GM18870 (cell line): Measurements from ENCODE around the gene PTHLH.

Source experiments
- ATAC-seq: cut with Tn5 transposase; IDR thresholded peaks from one replicate; pipeline ENCODE4 v1.9.1; 2021; ENCODE audit warnings: moderate library complexity; ENCODE audit not compliant: unreplicated experiment

PTHLH gene

GRCh38 chr12:27972721-27973120, at the start of gene PTHLH:
TSS of gene PTHLH (minus strand) at chr12:27972733. CDS start at chr12:27969494, 3,239 bp downstream.
- ATAC-seq = no peak

- no peak for ATAC-seq
Measured at GRCh38 chr12:28021704-28022103, 49.2 kb upstream of the PTHLH start.

- no peak for ATAC-seq
Measured at GRCh38 chr12:28017873-28018255, 45.3 kb upstream of the PTHLH start.

- ATAC-seq = no peak
Measured at GRCh38 chr12:28017126-28017872, 44.8 kb upstream of the PTHLH start.

GRCh38 chr12:28015165-28015564, 42.6 kb upstream of the PTHLH start:
- ATAC-seq = no peak

GRCh38 chr12:28014196-28014595, 41.7 kb upstream of the PTHLH start:
- no peak for ATAC-seq

GRCh38 chr12:28012333-28012918, 39.9 kb upstream of the PTHLH start:
- no peak for ATAC-seq

- ATAC-seq = no peak
Measured at GRCh38 chr12:28010036-28010435, 37.5 kb upstream of the PTHLH start.

GRCh38 chr12:27999970-28000369, 27.4 kb upstream of the PTHLH start:
- no peak for ATAC-seq

- ATAC-seq = no peak
Measured at GRCh38 chr12:27999521-27999920, 27.0 kb upstream of the PTHLH start.

- ATAC-seq = no peak
Measured at GRCh38 chr12:27998658-27999057, 26.1 kb upstream of the PTHLH start.

- ATAC-seq = no peak
Measured at GRCh38 chr12:27998170-27998569, 25.6 kb upstream of the PTHLH start.

GRCh38 chr12:27996761-27997160, 24.2 kb upstream of the PTHLH start:
- no peak for ATAC-seq

GRCh38 chr12:27995406-27995805, 22.9 kb upstream of the PTHLH start:
- ATAC-seq = no peak

- no peak for ATAC-seq
Measured at GRCh38 chr12:27988594-27989233, 16.2 kb upstream of the PTHLH start.

- no peak for ATAC-seq
Measured at GRCh38 chr12:27987331-27987730, 14.8 kb upstream of the PTHLH start.

- ATAC-seq = no peak
Measured at GRCh38 chr12:27984275-27984674, 11.7 kb upstream of the PTHLH start.

- no peak for ATAC-seq
Measured at GRCh38 chr12:27982951-27983350, 10.4 kb upstream of the PTHLH start.

- no peak for ATAC-seq
Measured at GRCh38 chr12:27982385-27982784, 9.9 kb upstream of the PTHLH start.

GRCh38 chr12:27981874-27982273, 9.3 kb upstream of the PTHLH start:
- no peak for ATAC-seq

GRCh38 chr12:27979145-27979544, 6.6 kb upstream of the PTHLH start:
- ATAC-seq = no peak
